ENCODE results near the gene VSTM2B.

DNA sequence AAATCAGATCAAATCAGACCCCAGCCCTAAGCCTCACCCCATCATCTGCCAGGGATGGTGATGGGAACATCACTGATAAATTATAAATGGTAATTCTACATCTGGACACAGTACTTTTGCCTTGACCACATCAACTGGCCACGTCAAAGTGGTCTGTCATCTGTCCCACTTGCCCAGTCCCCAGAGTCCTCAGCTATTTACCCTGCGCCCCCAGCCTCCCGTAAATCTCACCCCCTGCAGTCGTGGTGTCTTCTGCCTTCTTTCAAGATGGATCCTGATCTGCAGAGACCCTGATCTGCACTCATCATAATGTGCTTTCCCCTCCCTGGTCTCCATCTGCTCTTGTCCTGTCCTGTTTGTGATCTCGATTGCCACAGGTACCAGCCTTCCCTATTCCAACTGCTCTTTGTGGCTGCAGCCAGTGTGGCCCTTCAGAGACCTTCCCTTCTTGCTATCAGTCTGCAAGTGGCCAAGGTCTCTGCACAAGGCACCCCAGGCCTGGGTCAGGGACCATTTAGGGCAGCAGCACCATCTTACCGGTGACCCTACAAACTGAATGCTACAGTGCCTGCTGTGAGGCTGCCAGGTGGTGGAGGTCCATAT is 53.6 kb downstream of the VSTM2B start:
- TF ChIP-seq POLR2A (IDR thresholded peaks at IDR 0.05): no peak
- TF ChIP-seq, protein P1, sequence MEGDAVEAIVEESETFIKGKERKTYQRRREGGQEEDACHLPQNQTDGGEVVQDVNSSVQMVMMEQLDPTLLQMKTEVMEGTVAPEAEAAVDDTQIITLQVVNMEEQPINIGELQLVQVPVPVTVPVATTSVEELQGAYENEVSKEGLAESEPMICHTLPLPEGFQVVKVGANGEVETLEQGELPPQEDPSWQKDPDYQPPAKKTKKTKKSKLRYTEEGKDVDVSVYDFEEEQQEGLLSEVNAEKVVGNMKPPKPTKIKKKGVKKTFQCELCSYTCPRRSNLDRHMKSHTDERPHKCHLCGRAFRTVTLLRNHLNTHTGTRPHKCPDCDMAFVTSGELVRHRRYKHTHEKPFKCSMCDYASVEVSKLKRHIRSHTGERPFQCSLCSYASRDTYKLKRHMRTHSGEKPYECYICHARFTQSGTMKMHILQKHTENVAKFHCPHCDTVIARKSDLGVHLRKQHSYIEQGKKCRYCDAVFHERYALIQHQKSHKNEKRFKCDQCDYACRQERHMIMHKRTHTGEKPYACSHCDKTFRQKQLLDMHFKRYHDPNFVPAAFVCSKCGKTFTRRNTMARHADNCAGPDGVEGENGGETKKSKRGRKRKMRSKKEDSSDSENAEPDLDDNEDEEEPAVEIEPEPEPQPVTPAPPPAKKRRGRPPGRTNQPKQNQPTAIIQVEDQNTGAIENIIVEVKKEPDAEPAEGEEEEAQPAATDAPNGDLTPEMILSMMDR (IDR thresholded peaks at IDR 0.05): no peak

Data from uterus (tissue), 2 donors.